ENCODE results near the gene EFCAB11.

DNA sequence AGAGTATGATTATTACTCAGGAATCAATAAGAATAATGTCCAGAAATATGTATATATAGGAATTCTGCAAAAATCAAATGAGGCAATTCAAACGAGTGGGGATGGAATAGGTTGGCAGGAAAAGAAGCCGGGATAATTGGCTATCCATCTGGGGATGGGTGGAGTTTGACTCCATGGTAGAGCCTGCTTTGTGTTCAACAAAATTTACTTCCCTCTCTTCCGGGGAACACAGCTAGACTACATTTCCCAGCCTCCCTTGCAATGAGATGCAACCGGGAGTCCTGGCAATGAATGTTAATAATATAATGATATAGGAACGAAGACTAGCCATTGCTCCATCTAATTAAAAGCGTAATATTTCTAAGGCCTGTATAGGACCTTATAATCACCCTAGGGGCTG is 146.6 kb downstream of the EFCAB11 start:
- no peak for TF ChIP-seq SUZ12 (IDR thresholded peaks at IDR 0.05; ENCODE audit: extremely low read depth, insufficient read depth, insufficient read length)
- TF ChIP-seq ZNF274 (IDR thresholded peaks at IDR 0.05; ENCODE audit: low read depth, low read length): no peak
